Endothelial cell (in vitro differentiated cells): ENCODE data around the gene FHOD3. TPM values are rescaled to one million over a fixed set of nuclear protein-coding genes. Genes with fewer than 3 reads are reported as not detected.

Experiments used
- DNase-seq: peaks from one replicate; pipeline ENCODE4 v3.0.0; 2021; ENCODE audit warnings: low spot score
- H3K27ac Mint-ChIP-seq: one replicate; pipeline ENCODE4 v1.8.0; 2021; ENCODE audit warnings: mixed read lengths, inconsistent platforms; ENCODE audit not compliant: unreplicated experiment
- H3K27me3 Mint-ChIP-seq: one replicate; pipeline ENCODE4 v1.8.0; 2021; ENCODE audit warnings: mild to moderate bottlenecking, moderate library complexity, mixed read lengths, inconsistent platforms; ENCODE audit not compliant: unreplicated experiment
- H3K36me3 Mint-ChIP-seq: one replicate; pipeline ENCODE4 v1.8.0; 2021; ENCODE audit warnings: mild to moderate bottlenecking, low read depth, mixed read lengths, inconsistent platforms; ENCODE audit not compliant: unreplicated experiment
- H3K4me1 Mint-ChIP-seq: one replicate; pipeline ENCODE4 v1.8.0; 2021; ENCODE audit warnings: mild to moderate bottlenecking, mixed read lengths, inconsistent platforms; ENCODE audit not compliant: unreplicated experiment
- H3K4me3 Mint-ChIP-seq: one replicate; pipeline ENCODE4 v1.8.0; 2021; ENCODE audit warnings: mild to moderate bottlenecking, mixed read lengths, inconsistent platforms; ENCODE audit not compliant: unreplicated experiment
- H3K9me3 Mint-ChIP-seq: one replicate; pipeline ENCODE4 v1.8.0; 2021; ENCODE audit warnings: mixed read lengths, inconsistent platforms; ENCODE audit not compliant: unreplicated experiment
- CTCF ChIP-seq: fragments of 200-600 bp; sonication (generic); IDR thresholded peaks from one replicate; pipeline ENCODE4 v1.5.0; 2021; ENCODE audit warnings: antibody characterized with exemption; ENCODE audit not compliant: unreplicated experiment
- total RNA-seq: library from RNA; stranded (reverse); fragmentation: NEBNext Ultra II Directional; extraction: Animal tissue kit (Norgen Biotek cat#: 25700); gene quantifications from one replicate; pipeline ENCODE4 v1.2.1, GENCODE V29; 2021; ENCODE audit not compliant: unreplicated experiment

FHOD3 gene
- total RNA-seq, 1 donor from 2014 or later = 0.67 TPM

GRCh38 chr18:36441426-36442240 lies 144.1 kb downstream of the FHOD3 start:
- H3K27me3 Mint-ChIP-seq = no peaks in the 10 kb centered on the region
- H3K9me3 Mint-ChIP-seq = no peaks in the 10 kb centered on the region
- no peak for DNase-seq
- H3K27ac Mint-ChIP-seq = no peak overlapping the region
- H3K36me3 Mint-ChIP-seq = no peaks in the 10 kb centered on the region
- TF ChIP-seq CTCF = no peak
- no peak overlapping the region for H3K4me3 Mint-ChIP-seq
- H3K4me1 Mint-ChIP-seq = no peaks in the 10 kb centered on the region

DNA sequence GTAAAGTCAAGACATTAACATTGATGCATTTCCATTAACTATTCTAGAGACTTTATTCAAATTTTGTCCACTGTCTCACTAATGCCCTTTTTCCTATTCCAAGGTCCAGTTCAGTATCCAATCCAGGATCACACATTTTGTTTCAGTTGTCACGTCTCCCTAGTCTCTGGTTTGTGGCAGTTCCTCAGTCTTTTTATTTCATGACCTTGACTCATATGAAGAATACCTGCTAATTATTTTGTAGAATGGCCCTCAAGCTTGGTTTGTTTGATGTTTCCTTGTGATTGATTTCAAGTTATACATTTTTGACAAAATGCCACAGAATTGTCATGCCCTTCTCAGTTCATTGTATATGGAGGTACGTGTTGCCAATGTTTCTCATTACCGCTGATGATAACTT lies 145.2 kb downstream of the FHOD3 start:
- DNase-seq = no peak
- Mint-ChIP-seq H3K27ac (no peak overlapping the region), H3K36me3 (no peaks in the 10 kb centered on the region), H3K4me3 (no peak overlapping the region), H3K27me3 (no peaks in the 10 kb centered on the region), H3K4me1 (no peaks in the 10 kb centered on the region), H3K9me3 (no peaks in the 10 kb centered on the region)
- no peak for TF ChIP-seq CTCF

DNA sequence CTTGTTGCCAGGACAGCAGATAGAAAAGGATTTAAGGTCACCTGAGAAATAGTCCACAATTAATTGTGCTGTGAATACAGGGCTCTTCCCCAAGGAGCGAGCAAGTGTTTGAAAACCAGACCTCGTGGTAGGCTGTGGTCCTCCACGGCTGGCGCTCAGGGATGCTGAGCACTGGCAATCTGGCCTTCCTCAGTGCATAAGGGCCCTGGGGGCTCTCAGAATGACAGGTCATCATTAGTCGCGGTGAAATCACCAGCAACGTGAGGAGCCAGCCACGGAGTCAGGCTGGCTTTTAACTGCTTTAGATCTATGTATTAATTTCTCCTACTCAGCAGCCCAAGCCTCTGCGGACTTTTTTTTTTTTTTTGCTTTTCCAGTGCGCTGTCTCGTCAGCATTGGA lies 148.5 kb downstream of the FHOD3 start:
- Mint-ChIP-seq H3K36me3 (no peaks in the 10 kb centered on the region), H3K4me3 (no peak overlapping the region), H3K4me1 (peaks cover 6% of the 10 kb centered on the region), H3K27me3 (no peaks in the 10 kb centered on the region), H3K9me3 (no peaks in the 10 kb centered on the region), H3K27ac (no peak overlapping the region)
- no peak for TF ChIP-seq CTCF
- no peak for DNase-seq

- Mint-ChIP-seq H3K9me3 (no peaks in the 10 kb centered on the region), H3K4me3 (no peak overlapping the region), H3K36me3 (no peaks in the 10 kb centered on the region), H3K4me1 (peaks cover 6% of the 10 kb centered on the region), H3K27ac (no peak overlapping the region), H3K27me3 (no peaks in the 10 kb centered on the region)
- no peak for DNase-seq
- TF ChIP-seq CTCF = no peak
Observed at GRCh38 chr18:36448384-36449290, 151.1 kb downstream of the FHOD3 start.
